Measurements from ENCODE around the gene MEI1.

Gene MEI1

DNA sequence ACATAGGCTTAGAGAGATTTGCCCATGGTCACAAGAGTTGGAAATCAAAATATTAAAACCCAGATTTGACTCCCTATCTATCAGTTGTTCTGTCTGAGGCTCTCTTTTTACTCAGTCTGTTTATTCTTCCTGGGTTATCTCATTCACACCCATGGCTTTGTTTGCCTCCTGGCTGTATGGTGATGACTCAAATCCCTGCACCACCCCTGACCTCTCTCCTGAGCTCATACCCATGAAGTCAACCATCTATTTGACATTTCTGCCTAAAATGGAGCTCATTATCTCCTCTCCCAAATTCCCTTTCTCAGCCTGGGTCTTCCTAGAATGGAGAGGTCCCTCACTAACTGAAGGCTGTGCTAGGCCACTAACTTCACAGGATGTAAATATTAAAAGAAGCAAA is 73.3 kb downstream of the MEI1 start:
- H3K4me3 ChIP-seq (ENCODE audit: low read depth, low read length) = no peak overlapping the region
- DNase-seq (ENCODE audit: low read depth) = no peak
- TF ChIP-seq, protein P1, sequence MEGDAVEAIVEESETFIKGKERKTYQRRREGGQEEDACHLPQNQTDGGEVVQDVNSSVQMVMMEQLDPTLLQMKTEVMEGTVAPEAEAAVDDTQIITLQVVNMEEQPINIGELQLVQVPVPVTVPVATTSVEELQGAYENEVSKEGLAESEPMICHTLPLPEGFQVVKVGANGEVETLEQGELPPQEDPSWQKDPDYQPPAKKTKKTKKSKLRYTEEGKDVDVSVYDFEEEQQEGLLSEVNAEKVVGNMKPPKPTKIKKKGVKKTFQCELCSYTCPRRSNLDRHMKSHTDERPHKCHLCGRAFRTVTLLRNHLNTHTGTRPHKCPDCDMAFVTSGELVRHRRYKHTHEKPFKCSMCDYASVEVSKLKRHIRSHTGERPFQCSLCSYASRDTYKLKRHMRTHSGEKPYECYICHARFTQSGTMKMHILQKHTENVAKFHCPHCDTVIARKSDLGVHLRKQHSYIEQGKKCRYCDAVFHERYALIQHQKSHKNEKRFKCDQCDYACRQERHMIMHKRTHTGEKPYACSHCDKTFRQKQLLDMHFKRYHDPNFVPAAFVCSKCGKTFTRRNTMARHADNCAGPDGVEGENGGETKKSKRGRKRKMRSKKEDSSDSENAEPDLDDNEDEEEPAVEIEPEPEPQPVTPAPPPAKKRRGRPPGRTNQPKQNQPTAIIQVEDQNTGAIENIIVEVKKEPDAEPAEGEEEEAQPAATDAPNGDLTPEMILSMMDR (IDR thresholded peaks at IDR 0.05; ENCODE audit: control insufficient read depth, extremely low read depth, insufficient read depth) = no peak

DNA sequence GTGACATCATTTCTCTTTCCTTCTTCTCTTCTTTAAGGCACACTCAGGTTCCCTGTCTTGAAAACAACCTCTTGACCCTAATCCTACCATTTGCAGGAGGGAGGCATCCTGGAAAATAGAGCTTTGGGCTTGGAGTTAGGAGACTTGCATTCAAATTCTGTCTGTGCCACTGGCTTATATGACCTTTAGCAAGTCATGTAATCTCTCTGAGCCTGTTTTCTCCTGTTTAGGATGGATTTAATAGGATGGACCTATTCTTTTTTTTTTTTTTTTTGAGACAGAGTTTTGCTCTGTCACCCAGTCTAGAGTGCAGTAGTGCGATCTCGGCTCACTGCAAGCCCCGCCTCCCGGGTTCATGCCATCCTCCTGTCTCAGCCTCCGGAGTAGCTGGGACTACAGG is 76.0 kb downstream of the MEI1 start:
- no peak for DNase-seq (ENCODE audit: low read depth)

DNA sequence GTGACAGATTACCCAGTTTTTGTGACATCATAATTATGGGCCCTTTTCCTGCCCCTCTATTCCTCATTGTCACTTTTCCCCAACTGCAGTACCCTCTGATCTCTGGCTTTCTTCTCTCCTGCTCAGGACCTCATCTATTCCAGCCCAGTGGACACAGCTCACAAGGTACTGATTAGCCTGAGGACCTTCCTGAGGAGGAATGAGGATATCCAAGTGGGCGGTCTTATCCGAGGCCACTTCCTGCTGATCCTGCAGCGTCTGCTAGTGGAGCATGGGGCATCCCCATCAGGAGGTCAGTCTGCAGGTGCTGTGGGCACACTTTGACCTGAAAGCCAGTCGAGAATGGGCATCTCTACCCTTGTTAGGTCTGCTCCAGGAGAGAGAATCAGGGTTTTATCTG is 76.7 kb downstream of the MEI1 start:
- no peak for DNase-seq (ENCODE audit: low read depth)
- H3K4me3 ChIP-seq (ENCODE audit: low read depth, low read length) = no peak overlapping the region
- TF ChIP-seq, protein P1 (IDR thresholded peaks at IDR 0.05; ENCODE audit: control insufficient read depth, extremely low read depth, insufficient read depth) = no peak

More for the DNA sequence above, 76.0 kb downstream of the MEI1 start:
- H3K4me3 ChIP-seq (ENCODE audit: low read depth, low read length) = no peak overlapping the region
- TF ChIP-seq, protein P1 (IDR thresholded peaks at IDR 0.05; ENCODE audit: control insufficient read depth, extremely low read depth, insufficient read depth) = no peak

DNA sequence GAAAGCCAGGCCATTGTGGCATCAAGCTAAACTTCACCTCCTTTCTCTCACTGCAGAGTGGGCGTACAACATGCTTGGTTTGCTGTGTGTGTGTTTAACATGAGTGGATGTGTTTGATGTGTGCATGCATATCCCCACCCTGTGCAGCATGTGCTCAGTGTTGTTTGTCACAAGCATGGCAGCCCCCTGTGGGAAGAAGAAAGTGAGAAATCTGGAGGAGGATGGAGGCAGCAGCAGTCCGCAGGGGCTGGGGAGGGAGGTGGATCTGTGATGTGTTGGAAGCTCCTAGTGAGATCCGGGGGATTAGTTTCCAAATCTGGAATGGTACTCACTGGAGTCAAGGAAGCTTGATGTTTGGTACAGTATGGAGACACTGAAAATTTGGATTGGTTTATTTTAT is 77.1 kb downstream of the MEI1 start:
- DNase-seq (ENCODE audit: low read depth) = no peak
- H3K4me3 ChIP-seq (ENCODE audit: low read depth, low read length) = no peak overlapping the region
- TF ChIP-seq, protein P1 (IDR thresholded peaks at IDR 0.05; ENCODE audit: control insufficient read depth, extremely low read depth, insufficient read depth) = no peak

DNA sequence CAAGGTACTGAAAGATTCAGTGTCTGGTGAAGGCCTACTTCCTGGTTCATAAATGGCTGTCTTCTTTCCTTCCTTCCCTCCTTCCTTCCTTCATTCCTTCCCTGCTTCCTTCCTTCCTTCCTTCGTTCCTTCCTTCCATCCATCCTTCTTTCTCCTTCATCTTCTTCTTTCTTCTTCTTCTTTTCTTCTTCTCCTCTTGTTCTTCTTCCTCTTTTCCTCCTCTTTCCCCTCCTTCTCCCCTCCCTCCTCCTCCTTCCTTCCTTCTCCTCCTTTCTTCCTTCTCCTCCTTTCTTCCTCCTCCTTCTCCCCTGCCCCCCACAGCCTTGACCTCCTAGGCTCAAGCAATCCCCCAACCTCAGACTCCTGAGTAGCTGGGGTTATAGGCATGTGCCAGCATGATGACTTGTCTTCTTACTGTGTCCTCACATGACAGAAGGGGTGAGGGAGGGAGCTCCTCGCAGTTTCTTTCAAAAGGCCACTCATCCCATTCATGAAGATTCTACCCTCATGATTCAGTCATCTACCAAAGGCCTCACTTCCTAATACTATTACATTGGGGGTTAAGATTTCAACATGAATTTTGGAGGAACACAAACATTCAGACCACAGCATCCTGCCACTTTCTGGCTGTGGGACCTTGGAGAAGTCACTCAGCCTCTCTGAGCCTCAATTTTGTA is 78.6 kb downstream of the MEI1 start:
- TF ChIP-seq, protein P1 (IDR thresholded peaks at IDR 0.05; ENCODE audit: control insufficient read depth, extremely low read depth, insufficient read depth) = no peak
- no peak for DNase-seq (ENCODE audit: low read depth)
- H3K4me3 ChIP-seq (ENCODE audit: low read depth, low read length) = no peak overlapping the region

DNA sequence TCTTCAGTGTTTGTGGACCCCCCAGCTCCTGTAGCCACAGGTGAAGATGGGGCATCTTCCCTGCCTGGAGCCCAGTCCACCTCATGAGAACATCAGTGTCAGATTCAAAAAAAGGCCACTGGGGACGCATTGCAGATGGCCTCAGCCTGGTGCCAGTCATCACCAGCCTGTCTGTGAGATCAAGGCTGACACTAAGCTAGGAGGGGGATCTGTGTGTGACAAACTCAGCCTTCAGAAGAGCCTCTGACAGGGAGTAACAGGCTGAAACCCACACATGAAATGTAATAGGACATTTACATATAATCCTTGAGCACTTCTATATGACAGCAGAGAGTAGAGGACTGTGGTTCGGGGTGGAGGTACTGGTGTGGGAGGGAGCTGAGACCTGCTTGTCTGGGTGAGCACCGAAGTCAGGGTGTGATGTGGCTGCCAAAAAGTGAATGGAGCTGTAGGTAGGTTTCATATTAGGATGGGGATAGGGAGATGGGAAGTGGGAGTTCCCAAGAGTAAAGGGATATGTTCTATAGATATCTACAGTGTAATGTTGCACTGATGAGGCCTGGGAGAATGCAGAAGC is 80.7 kb downstream of the MEI1 start:
- H3K4me3 ChIP-seq (ENCODE audit: low read depth, low read length) = no peak overlapping the region
- DNase-seq (ENCODE audit: low read depth) = no peak
- TF ChIP-seq, protein P1 (IDR thresholded peaks at IDR 0.05; ENCODE audit: control insufficient read depth, extremely low read depth, insufficient read depth) = no peak
